ENCODE measurements around the gene MCRIP2.

MCRIP2 gene

GRCh38 chr16:641326-642188, at the start of gene MCRIP2:
TSS of gene MCRIP2 (plus strand) at chr16:641828. CDS start at chr16:641992, 164 bp downstream.
- peak within 1 kb of the TSS; percentile 82 for H3K4me3 ChIP-seq (ENCODE audit: low read length, poor library complexity, severe bottlenecking)
- H3K79me2 ChIP-seq (ENCODE audit: insufficient read depth, low read length) = peaks cover 5% of the 10 kb centered on the region; the same call in 1 of the 2 replicates
- peak within 1 kb of the TSS; percentile 91 for H3K9ac ChIP-seq (ENCODE audit: low read depth, low read length, poor library complexity, severe bottlenecking)
- H3K4me1 ChIP-seq (ENCODE audit: insufficient read depth, low read length, poor library complexity, severe bottlenecking) = peaks cover 6% of the 10 kb centered on the region
- no peaks in the 10 kb centered on the region for H3F3A ChIP-seq (ENCODE audit: low read depth)
- H3K9me2 ChIP-seq (replicated peaks; ENCODE audit: low read depth, low read length) = no peaks in the 10 kb centered on the region
- no peak for TF ChIP-seq EZH2phosphoT487 (IDR thresholded peaks at IDR 0.05; ENCODE audit: borderline replicate concordance)
- no peak for TF ChIP-seq CTCF (conservative IDR thresholded peaks at IDR 0.05; ENCODE audit: low read length)
- H3K4me2 ChIP-seq (ENCODE audit: low read depth, low read length, poor library complexity, severe bottlenecking) = peak within 1 kb of the TSS; percentile 76
- H3K9me3 ChIP-seq (ENCODE audit: insufficient read depth, low read depth, low read length) = no peaks in the 10 kb centered on the region
- peak within 1 kb of the TSS; percentile 61; the same call in 1 of the 2 replicates for H2AFZ ChIP-seq (ENCODE audit: low read length)
- no peaks in the 10 kb centered on the region for H4K20me1 ChIP-seq (ENCODE audit: insufficient read depth, low read length, poor library complexity, severe bottlenecking)
- no peaks in the 10 kb centered on the region for H3K36me3 ChIP-seq (ENCODE audit: insufficient read depth, low read length)
- no peaks in the 10 kb centered on the region for H3K27me3 ChIP-seq (ENCODE audit: insufficient read depth, low read length, poor library complexity, severe bottlenecking)

- Histone ChIP-seq H3K9me2 (replicated peaks; ENCODE audit: low read depth, low read length) (no peaks in the 10 kb centered on the region), H3F3A (ENCODE audit: low read depth) (no peaks in the 10 kb centered on the region), H2AFZ (ENCODE audit: low read length) (no peak overlapping the region), H3K9me3 (ENCODE audit: insufficient read depth, low read depth, low read length) (no peaks in the 10 kb centered on the region), H4K20me1 (ENCODE audit: insufficient read depth, low read length, poor library complexity, severe bottlenecking) (peaks cover 6% of the 10 kb centered on the region), H3K4me1 (ENCODE audit: insufficient read depth, low read length, poor library complexity, severe bottlenecking) (peaks cover 25% of the 10 kb centered on the region), H3K9ac (ENCODE audit: low read depth, low read length, poor library complexity, severe bottlenecking) (peak overlapping the region; percentile 62), H3K4me3 (ENCODE audit: low read length, poor library complexity, severe bottlenecking) (peak overlapping the region; percentile 60), H3K4me2 (ENCODE audit: low read depth, low read length, poor library complexity, severe bottlenecking) (peak overlapping the region; percentile 85), H3K36me3 (ENCODE audit: insufficient read depth, low read length) (no peaks in the 10 kb centered on the region), H3K27me3 (ENCODE audit: insufficient read depth, low read length, poor library complexity, severe bottlenecking) (no peaks in the 10 kb centered on the region), H3K79me2 (ENCODE audit: insufficient read depth, low read length) (peaks cover 64% of the 10 kb centered on the region; the same call in 1 of the 2 replicates)
- TF ChIP-seq EZH2phosphoT487 (IDR thresholded peaks at IDR 0.05; ENCODE audit: borderline replicate concordance) (no peak), CTCF (conservative IDR thresholded peaks at IDR 0.05; ENCODE audit: low read length) (no peak)
Measured at GRCh38 chr16:591892-592517, 49.6 kb upstream of the MCRIP2 start.

- TF ChIP-seq CTCF (conservative IDR thresholded peaks at IDR 0.05; ENCODE audit: low read length) = no peak
- TF ChIP-seq EZH2phosphoT487 (IDR thresholded peaks at IDR 0.05; ENCODE audit: borderline replicate concordance) = no peak
- no peak overlapping the region for H2AFZ ChIP-seq (ENCODE audit: low read length)
- no peaks in the 10 kb centered on the region for H3K9me3 ChIP-seq (ENCODE audit: insufficient read depth, low read depth, low read length)
- H3K9me2 ChIP-seq (replicated peaks; ENCODE audit: low read depth, low read length) = no peaks in the 10 kb centered on the region
- peaks cover 6% of the 10 kb centered on the region for H4K20me1 ChIP-seq (ENCODE audit: insufficient read depth, low read length, poor library complexity, severe bottlenecking)
- H3K36me3 ChIP-seq (ENCODE audit: insufficient read depth, low read length) = no peaks in the 10 kb centered on the region
- H3K9ac ChIP-seq (ENCODE audit: low read depth, low read length, poor library complexity, severe bottlenecking) = peak overlapping the region; percentile 62
- peaks cover 25% of the 10 kb centered on the region for H3K4me1 ChIP-seq (ENCODE audit: insufficient read depth, low read length, poor library complexity, severe bottlenecking)
- H3K4me3 ChIP-seq (ENCODE audit: low read length, poor library complexity, severe bottlenecking) = peak overlapping the region; percentile 60
- no peaks in the 10 kb centered on the region for H3F3A ChIP-seq (ENCODE audit: low read depth)
- no peaks in the 10 kb centered on the region for H3K27me3 ChIP-seq (ENCODE audit: insufficient read depth, low read length, poor library complexity, severe bottlenecking)
- peaks cover 57% of the 10 kb centered on the region; the same call in 1 of the 2 replicates for H3K79me2 ChIP-seq (ENCODE audit: insufficient read depth, low read length)
- H3K4me2 ChIP-seq (ENCODE audit: low read depth, low read length, poor library complexity, severe bottlenecking) = peak overlapping the region; percentile 85
Measured at GRCh38 chr16:592518-593306, 48.9 kb upstream of the MCRIP2 start.

Measured in Loucy (cell line).